GM19372 (cell line): ENCODE data around the gene DGCR2.
"Not testable (repeated sequence)": the region's sequence is repeated elsewhere in the genome, so short reads cannot be mapped to it uniquely, and the experiment has no call there.

Source experiments
- ATAC-seq: cut with Tn5 transposase; IDR thresholded peaks from one replicate; pipeline ENCODE4 v1.9.1; 2021; ENCODE audit warnings: mild to moderate bottlenecking, low read depth, moderate library complexity; ENCODE audit not compliant: unreplicated experiment

DGCR2 gene

GRCh38 chr22:18992543-18993198 lies 129.5 kb downstream of the DGCR2 start:
- no peak for ATAC-seq

GRCh38 chr22:18991821-18992442 lies 130.3 kb downstream of the DGCR2 start:
- ATAC-seq: no peak

GRCh38 chr22:18991138-18991432 lies 131.1 kb downstream of the DGCR2 start:
- ATAC-seq: no peak

- no peak for ATAC-seq
Measured at GRCh38 chr22:18990355-18991137, 131.7 kb downstream of the DGCR2 start.

GRCh38 chr22:18988958-18989357 lies 133.3 kb downstream of the DGCR2 start:
- no peak for ATAC-seq

- no peak for ATAC-seq
Measured at GRCh38 chr22:18987765-18988164, 134.4 kb downstream of the DGCR2 start.

- ATAC-seq: not testable (repeated sequence)
Measured at GRCh38 chr22:18987114-18987513, 135.1 kb downstream of the DGCR2 start.
